Measurements from ENCODE around the gene BCL7A. TPM values are rescaled to one million over a fixed set of nuclear protein-coding genes. Genes with fewer than 3 reads are reported as not detected.

Gene BCL7A
- total and polyA plus RNA-seq, 2 experiments from 2014 or later, result 12.7 to 14.9 TPM

DNA sequence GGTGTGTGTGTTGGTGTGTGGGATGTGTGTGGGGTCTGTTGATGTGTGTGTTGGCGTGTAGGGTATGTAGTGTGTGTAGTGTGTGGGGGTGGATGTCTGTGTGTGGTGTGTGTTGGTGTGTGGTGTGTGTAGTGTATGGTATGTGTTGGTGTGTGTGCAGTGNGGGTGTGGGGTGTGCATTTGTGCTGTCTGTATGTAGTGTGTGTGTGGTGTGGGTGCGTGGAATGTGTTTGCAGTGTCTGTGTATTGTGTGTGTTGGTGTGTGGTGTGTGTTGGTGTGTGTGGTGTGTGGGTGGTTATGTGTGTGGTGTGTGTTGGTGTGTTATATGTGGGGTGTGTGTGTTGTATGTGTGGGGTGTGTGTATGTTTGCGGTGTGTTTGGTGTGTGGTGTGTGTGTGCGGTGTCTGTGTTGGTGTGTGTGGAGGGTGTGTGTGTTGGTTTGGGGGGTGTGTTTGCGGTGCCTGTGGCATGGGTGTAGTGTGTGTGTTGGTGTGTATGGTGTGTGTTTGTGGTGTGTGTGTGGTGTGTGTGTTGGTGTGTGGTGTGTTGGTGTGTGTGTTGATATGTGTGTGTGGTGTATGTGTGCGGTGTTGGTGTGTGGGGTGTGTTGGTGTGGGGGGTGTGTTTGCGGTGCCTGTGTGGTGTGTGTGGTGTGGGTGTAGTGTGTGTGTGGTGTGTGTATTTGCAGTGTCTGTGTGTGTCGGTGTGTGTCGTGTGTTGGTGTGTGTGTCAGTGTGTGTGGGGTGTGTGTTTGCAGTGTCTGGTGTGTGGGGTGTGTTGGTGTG, 71.6 kb downstream of the BCL7A start (continued):
- no peak for TF ChIP-seq CREB1 (CRISPR knock-in tag; IDR thresholded peaks at IDR 0.05; ENCODE audit: low read depth)
- TF ChIP-seq NANOG (IDR thresholded peaks at IDR 0.05; ENCODE audit: borderline replicate concordance), result no peak
- TF ChIP-seq, protein P1, sequence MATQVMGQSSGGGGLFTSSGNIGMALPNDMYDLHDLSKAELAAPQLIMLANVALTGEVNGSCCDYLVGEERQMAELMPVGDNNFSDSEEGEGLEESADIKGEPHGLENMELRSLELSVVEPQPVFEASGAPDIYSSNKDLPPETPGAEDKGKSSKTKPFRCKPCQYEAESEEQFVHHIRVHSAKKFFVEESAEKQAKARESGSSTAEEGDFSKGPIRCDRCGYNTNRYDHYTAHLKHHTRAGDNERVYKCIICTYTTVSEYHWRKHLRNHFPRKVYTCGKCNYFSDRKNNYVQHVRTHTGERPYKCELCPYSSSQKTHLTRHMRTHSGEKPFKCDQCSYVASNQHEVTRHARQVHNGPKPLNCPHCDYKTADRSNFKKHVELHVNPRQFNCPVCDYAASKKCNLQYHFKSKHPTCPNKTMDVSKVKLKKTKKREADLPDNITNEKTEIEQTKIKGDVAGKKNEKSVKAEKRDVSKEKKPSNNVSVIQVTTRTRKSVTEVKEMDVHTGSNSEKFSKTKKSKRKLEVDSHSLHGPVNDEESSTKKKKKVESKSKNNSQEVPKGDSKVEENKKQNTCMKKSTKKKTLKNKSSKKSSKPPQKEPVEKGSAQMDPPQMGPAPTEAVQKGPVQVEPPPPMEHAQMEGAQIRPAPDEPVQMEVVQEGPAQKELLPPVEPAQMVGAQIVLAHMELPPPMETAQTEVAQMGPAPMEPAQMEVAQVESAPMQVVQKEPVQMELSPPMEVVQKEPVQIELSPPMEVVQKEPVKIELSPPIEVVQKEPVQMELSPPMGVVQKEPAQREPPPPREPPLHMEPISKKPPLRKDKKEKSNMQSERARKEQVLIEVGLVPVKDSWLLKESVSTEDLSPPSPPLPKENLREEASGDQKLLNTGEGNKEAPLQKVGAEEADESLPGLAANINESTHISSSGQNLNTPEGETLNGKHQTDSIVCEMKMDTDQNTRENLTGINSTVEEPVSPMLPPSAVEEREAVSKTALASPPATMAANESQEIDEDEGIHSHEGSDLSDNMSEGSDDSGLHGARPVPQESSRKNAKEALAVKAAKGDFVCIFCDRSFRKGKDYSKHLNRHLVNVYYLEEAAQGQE (IDR thresholded peaks at IDR 0.05; ENCODE audit: unreplicated experiment), result no peak
- TF ChIP-seq STAT1 (IDR thresholded peaks at IDR 0.05; ENCODE audit: unreplicated experiment), result no peak
- TF ChIP-seq, protein P2, sequence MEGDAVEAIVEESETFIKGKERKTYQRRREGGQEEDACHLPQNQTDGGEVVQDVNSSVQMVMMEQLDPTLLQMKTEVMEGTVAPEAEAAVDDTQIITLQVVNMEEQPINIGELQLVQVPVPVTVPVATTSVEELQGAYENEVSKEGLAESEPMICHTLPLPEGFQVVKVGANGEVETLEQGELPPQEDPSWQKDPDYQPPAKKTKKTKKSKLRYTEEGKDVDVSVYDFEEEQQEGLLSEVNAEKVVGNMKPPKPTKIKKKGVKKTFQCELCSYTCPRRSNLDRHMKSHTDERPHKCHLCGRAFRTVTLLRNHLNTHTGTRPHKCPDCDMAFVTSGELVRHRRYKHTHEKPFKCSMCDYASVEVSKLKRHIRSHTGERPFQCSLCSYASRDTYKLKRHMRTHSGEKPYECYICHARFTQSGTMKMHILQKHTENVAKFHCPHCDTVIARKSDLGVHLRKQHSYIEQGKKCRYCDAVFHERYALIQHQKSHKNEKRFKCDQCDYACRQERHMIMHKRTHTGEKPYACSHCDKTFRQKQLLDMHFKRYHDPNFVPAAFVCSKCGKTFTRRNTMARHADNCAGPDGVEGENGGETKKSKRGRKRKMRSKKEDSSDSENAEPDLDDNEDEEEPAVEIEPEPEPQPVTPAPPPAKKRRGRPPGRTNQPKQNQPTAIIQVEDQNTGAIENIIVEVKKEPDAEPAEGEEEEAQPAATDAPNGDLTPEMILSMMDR (conservative IDR thresholded peaks at IDR 0.05; ENCODE audit: low read depth in 2 of 2), result no peak

DNA sequence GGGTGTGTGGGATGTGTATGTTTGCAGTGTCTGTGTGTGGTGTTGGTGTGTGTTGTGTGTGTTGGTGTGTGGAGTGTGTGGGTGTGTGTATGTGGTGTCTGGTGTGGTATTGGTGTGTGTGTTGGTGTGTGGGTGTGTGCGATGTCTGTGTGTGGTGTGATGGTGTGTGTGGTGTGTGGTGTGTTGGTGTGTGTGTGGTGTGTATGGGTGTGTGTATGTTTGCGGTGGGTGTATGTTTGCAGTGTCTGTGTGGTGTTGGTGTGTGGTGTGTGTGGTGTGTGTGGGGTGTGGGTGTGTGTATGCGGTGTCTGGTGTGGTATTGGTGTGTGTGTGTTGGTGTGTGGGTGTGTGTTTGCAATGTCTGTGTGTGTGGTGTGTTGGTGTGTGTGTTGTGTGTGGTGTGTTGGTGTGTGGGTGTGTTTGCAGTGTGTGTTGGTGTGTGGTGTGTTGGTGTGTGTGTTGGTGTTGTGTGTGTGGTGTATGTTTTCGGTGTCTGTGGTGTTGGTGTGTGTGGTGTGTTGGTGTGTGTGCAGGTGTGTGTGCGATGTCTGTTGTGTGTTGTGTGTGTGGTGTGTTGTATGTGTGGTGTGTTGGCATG, 72.6 kb downstream of the BCL7A start:
- H3K36me3 Mint-ChIP-seq (ENCODE audit: low read depth), result no peaks in the 10 kb centered on the region; the same call in 2 of the 3 replicates
- H3K4me3 ChIP-seq, result no peak overlapping the region
- no peaks in the 10 kb centered on the region for H3K9me3 Mint-ChIP-seq
- H3F3A ChIP-seq (replicated peaks; ENCODE audit: low read depth), result peaks cover 3% of the 10 kb centered on the region; the same call in 1 of the 2 replicates
- H3K4me3 Mint-ChIP-seq, result no peak overlapping the region
- no peak overlapping the region for H3K4me2 ChIP-seq
- H3K27ac ChIP-seq (ENCODE audit: low read depth), result no peak overlapping the region
- no peaks in the 10 kb centered on the region for H3K27me3 ChIP-seq (ENCODE audit: insufficient read depth)
- H3K36me3 ChIP-seq (ENCODE audit: insufficient read depth), result no peaks in the 10 kb centered on the region
- no peak overlapping the region for H2AFZ ChIP-seq
- peaks cover 62% of the 10 kb centered on the region for H3K79me2 ChIP-seq (replicated peaks; ENCODE audit: insufficient read depth)
- peaks cover 7% of the 10 kb centered on the region for H4K20me1 ChIP-seq (replicated peaks; ENCODE audit: insufficient read depth)
- ATAC-seq (no peak), DNase-seq (ENCODE audit: low spot score) (no peak)
- H3K27ac Mint-ChIP-seq, result no peak overlapping the region
- no peaks in the 10 kb centered on the region for H3K9me2 ChIP-seq (ENCODE audit: insufficient read depth)
- peaks cover 15% of the 10 kb centered on the region for H3K4me1 Mint-ChIP-seq
- H3K4me1 ChIP-seq (ENCODE audit: insufficient read depth), result peaks cover 14% of the 10 kb centered on the region
- no peaks in the 10 kb centered on the region for H3K27me3 Mint-ChIP-seq (ENCODE audit: insufficient read depth, low read depth, poor library complexity)
- TF ChIP-seq JUNB (IDR thresholded peaks at IDR 0.05; ENCODE audit: unreplicated experiment) (no peak), ZNF114 (CRISPR knock-in tag; IDR thresholded peaks at IDR 0.05) (no peak), NANOG (IDR thresholded peaks at IDR 0.05; ENCODE audit: borderline replicate concordance) (no peak)
- TF ChIP-seq, protein P1 (IDR thresholded peaks at IDR 0.05; ENCODE audit: unreplicated experiment), result no peak
